HPDE6-E6E7 (cell line): Measurements from ENCODE around the gene ASXL3.

Source experiments
- DNase-seq: peaks from one replicate; pipeline ENCODE4 v3.0.0; 2011; ENCODE audit warnings: missing footprints; ENCODE audit errors: extremely low spot score

Gene ASXL3

DNA sequence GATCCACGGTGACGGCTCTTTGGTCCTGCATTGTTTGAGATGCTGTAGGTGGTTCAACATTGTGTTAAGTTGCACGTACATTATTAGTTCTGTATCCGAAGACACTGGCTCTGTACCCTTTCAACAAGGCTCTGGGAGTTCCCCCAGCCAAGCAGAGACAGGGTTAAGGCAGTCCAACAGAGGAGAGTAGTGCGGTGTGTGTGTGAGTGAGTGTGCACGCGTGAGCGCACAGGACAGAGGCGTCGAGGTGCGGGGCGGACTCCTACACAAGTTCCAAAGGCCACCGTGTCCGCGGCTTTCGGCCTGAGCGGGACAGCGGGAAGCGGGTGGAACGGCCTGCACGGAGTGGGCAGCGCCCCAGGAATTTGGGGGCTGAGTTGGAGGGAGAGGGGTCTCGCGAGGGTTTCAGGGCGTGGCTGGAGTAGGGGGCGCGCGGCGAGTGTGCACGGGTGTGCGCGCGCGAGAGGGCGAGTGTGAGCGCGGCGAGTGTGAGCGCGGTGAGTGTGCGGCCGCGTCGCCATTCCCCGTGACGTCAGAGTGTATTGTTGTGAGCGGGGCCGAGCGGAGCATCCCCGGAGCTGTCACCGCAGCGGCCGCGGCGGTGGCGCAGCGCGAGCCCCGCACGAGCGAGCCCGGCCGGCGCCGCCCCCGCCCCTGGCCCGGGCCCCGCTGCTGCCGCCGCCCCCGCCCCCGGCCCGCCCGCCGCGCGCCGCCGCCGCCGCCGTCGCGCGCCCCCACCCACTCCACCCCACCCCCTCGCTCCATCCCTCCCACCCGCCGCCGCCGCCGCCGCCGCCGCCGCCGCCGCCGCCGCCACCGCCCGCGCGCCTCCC, at the start of gene ASXL3:
Gene ASXL3 (plus strand): TSS at position 535 of the 833 bp plus-strand sequence. CDS start 413 bp downstream, outside the sequence.
- no peak for DNase-seq

DNA sequence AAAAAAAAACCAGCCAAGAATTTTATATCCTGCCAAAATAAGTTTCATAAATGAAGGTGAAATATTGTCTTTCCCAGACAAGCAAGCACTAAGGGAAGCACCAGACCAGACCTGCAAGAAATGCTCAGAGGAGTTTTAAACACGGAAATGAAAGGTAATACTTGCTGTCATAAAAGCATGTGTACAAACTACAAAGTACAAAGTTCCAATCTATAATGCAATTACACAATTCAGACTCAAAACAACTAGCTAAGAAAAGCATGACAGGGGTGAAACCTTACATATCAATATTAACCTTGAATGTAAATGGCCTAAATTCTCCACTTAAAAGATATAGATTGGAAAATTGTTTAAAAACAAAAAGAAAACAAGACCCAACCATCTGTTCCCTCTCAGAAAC, 45.0 kb upstream of the ASXL3 start:
- no peak for DNase-seq

- DNase-seq: no peak
Measured at GRCh38 chr18:33536904-33537303, 41.1 kb upstream of the ASXL3 start.

GRCh38 chr18:33538418-33539042, 39.5 kb upstream of the ASXL3 start:
- no peak for DNase-seq

- DNase-seq: no peak
Measured at GRCh38 chr18:33540392-33540791, 37.6 kb upstream of the ASXL3 start.

DNA sequence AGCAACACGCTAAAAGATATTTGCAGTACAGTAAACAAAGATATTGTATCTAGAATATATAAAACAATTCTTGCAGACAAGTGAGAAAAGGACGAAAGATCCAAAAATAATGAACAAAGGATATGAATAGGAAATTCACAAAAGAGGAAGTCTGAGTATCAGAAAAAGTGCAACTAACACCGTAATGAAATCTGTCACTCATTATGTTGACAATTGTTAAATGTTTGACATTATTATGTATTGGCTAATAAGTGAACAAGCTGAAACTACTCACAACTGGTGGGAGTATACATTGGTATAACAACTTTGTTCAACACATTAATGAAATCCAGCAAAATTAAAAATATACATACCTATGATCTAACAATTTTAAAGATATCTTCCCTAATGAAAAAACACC, 36.7 kb upstream of the ASXL3 start:
- no peak for DNase-seq

DNA sequence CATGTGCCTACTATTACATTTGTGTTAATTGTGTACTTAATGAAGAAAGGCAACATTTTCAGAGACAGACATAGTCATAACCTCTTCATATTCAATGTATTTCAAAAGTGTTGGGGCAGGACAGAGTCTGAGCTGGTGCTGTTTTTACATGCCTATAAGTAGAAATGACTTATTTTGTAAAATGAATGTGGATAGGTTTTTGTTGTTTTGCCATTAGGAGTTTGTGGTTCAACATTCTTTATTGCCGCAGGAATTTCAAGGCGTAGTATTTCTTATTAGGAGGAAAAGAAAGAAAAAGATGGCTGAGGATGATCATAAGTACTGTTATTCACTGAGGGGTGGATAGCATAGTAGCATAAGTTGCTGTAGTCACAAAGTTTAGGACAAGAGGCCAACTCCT, 21.2 kb upstream of the ASXL3 start:
- DNase-seq: no peak

DNA sequence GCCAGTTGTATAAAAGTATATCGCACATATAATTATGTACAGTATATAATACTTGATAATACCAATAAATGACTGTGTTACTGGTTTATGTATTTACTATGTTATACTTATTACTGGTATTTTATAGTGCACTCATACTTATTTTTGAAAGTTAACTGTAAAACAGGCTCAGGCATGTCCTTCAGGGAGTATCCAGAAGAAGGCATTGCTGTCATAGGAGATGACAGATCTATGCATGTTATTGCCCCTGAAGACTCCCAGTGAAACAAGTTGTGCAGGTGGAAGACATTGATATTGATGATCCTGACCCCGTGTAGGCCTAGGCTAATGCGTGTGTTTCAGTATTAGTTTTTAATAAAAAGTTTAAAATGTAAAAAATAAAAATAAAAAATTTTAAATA, 20.3 kb upstream of the ASXL3 start:
- DNase-seq: no peak

GRCh38 chr18:33558529-33558928, 19.5 kb upstream of the ASXL3 start:
- DNase-seq: no peak

DNA sequence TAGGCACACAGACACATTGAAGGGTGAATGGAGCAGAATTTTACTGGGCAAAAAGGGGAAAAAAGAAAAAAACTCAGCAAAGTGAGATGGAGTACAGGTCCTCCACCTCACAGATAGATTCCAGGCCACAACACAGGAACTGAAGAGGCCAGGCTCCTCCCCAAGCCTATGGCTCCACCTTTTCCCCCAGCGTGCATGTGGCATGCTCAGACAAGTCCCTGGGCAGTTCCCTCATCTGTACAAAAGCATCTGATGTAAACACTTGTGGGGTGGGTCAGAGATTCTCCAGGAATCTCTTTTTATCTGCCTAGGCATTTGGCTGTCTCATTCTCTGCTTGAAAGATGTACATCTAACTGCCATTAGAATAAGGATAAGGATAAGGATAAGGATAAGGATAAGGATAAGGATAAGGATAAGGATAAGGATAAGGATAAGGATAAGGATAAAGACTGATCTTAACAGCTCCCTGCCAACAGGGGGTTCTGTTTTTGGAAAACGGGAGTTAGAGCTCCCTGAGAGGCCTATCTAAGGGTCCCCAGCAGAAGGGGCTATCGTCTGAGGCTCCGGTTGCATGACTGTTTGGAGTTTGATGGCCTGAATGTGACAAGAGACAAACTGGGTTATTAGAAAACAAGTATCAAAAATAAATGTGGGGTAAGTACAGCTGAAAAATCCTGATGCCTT, 17.2 kb upstream of the ASXL3 start:
- DNase-seq: no peak

DNA sequence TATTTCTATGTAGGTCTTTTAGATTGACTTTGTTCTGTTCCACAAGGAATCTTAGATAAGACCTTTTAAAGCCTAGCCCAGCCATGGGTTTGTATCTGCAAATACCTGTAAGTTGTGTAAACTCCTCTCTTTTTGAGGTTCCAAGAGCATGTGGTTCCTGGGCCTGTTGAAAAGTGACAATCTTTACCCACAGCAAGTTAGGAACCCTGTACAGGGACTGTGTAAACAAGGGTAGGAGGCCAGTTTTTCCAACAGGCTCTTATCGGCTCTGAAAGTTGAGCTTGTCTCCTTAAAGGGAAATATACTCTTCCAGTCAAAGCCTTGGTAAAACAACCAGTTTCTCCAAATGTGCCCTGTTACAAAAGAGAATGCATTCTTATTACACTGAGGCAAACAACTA, 15.3 kb upstream of the ASXL3 start:
- DNase-seq: no peak

- no peak for DNase-seq
Measured at GRCh38 chr18:33567705-33568104, 10.3 kb upstream of the ASXL3 start.

DNA sequence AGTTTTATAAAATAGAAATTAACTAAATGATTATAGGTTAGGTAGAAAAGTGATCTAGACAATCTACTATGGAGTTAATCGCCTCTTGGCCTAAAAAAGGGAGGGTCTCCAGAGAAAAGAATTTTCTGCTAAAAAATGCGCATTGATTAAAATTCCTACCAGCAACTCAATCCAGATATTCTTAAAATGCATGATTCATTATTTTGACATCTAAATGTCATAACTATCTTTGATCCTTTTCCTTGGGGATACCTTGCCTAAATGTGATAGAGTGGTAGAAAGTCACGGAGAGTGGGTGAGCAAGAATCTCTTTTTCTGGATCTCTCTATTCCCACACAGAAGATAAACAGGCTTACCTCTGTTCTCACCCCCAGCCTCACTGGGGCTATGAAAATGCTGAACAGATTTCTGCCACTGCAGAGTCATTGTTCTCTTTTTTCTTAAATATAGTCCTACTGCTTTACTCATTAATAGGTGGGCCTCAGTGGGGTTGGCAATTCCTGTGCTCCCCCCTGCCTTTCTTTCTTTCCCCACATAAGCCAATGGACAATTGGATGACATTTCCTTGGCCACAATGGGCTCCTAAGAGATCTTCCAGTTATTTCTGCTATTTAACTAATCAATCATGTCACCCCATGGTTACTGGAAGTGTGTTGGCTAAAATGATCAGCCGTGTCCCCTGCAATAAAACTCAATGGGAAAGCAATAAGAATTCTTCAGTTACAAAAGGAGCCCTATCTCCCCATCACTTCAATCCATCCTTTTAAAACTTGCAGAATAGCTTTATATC, 5.8 kb upstream of the ASXL3 start:
- no peak for DNase-seq

DNA sequence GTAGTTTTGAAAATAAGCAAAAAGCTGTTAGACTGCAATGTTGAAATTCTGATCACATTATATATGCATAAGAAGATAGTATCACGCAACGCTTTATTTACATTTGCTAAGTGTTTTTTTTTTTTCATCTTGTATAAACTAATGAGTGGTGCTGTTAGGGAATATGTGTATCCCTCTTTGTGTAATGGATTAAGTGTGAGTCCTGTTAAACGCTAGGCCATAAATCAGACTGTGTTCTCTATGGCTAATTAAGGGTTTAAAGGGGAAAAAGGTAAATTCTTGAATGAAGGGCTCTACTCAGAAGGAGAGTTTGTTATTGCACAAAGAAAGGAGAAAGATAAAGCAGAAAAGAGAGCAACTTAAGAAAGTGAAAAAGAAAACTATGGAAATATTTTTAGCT, 4.8 kb upstream of the ASXL3 start:
- DNase-seq: no peak

DNA sequence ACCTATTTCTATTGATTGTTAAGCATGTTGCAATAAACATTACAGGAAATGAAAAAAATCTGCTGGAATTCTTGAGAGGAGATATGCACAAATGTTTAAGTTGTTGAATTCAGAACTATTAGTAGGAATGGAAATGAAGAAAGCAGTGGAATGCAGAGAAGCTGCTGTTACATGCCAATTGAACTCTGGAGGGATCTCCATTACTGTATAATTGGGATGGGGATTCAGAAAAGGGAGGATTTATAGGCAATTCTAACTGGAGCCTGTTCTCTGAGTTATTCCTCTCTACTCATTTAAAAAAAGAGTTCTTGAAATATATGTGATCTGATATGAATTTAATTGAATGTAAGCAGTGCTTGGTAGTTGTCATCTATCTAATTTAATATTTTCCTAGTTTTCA, 2.6 kb upstream of the ASXL3 start:
- DNase-seq: no peak

- DNase-seq: no peak
Measured at GRCh38 chr18:33576999-33577646, 896 bp upstream of the ASXL3 start.

- no peak for DNase-seq
Measured at GRCh38 chr18:33578518-33579348, 714 bp downstream of the ASXL3 start.

GRCh38 chr18:33579349-33580215, 1.6 kb downstream of the ASXL3 start:
- no peak for DNase-seq

DNA sequence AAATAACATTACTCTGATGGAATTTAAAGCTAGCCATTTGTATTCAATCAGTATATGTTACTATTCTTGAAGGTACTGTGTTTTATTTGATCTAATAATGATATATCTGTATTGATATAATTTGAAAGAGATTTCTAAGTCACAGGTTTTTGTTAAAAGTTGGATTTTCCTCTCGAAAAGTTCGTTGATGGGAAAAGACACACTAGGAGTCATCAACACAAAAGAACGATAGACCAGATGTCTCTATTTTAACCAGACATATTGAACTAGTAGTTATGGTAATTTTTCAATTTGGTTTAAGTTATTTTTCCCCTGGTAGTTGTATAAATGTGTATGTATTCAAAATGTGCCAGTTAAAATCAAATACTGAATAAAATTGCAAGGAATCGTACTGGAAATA, 2.5 kb downstream of the ASXL3 start:
- DNase-seq: no peak

DNA sequence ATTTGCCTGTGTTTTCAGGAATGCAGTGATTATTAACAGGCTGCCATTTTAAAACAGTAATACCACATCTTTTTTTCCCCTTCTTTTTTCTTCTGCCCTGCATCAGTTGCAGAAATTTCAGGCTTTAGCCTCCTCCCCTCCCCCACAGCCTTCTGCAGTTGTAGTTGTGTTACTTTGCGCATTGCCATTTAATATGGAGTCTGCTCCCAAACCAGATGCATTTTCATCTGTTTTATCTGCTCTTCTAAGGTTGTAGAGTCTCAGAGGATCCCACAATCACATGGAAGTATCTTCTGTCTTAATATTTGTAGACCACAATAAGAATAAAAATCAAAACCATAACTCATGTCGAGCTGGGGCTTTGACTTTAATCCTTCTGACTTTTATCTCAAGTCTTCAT, 3.8 kb downstream of the ASXL3 start:
- no peak for DNase-seq
